ENCODE results near the gene CYSTM1. TPM values are rescaled to one million over a fixed set of nuclear protein-coding genes. Genes with fewer than 3 reads are reported as not detected.
"Not testable (repeated sequence)": the region's sequence is repeated elsewhere in the genome, so short reads cannot be mapped to it uniquely, and the experiment has no call there.

The CYSTM1 gene
- total RNA-seq, 4 donors from 2014 or later: 44.9 to 77.6 (median 63.5) TPM

DNA sequence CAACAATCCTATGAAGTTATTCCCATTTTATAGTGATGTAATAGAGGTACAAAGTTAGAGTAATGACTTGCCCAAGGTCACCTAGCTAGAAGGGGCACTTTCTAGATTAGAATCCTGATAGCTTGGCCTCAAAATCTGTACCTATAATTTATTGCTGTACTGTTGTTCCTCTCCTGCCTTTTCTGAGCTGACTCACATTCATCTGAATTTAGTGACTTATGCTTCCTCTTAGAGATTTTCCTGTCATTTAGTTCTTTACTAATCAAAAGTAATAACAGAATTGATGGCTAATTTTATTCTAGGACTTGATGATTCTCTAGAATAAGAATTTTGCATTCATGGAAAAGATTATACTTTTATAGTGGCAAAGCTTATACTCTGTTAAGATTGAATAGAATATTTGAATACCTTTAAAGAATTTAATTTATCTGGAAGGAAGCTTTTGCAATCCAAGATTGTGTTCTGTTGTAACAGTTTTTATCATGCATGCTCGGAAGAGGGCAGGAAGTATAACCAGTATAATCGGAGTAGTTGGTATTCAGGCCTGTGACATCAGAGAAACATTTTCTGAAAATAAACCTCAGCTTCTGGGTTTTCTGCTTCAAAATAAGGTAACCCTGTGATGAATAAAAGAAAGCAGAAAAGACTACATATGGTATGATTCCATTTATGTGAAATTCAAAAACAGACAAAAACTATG lies 21.3 kb downstream of the CYSTM1 start:
- TF ChIP-seq POLR2A (IDR thresholded peaks at IDR 0.05): no peak
- TF ChIP-seq EP300 (IDR thresholded peaks at IDR 0.05): no peak
- TF ChIP-seq CTCF (IDR thresholded peaks at IDR 0.05): no peak
- no peaks in the 10 kb centered on the region for H3K9me3 ChIP-seq
- 79 to 81% methylated on average over 2 of the region's 2 CpGs for WGBS, 2 donors
- peaks cover 0 to 16% (median 0%) of the 10 kb centered on the region in 3 donors for H3K36me3 ChIP-seq
- no peak overlapping the region for H3K4me3 ChIP-seq
- DNase-seq (ENCODE audit: low spot score in 2 of 2): no peak
- peaks cover 0 to 1% (median under 1%) of the 10 kb centered on the region in 4 donors for H3K4me1 ChIP-seq
- no peaks in the 10 kb centered on the region for H3K27me3 ChIP-seq
- H3K27ac ChIP-seq: no peak overlapping the region

DNA sequence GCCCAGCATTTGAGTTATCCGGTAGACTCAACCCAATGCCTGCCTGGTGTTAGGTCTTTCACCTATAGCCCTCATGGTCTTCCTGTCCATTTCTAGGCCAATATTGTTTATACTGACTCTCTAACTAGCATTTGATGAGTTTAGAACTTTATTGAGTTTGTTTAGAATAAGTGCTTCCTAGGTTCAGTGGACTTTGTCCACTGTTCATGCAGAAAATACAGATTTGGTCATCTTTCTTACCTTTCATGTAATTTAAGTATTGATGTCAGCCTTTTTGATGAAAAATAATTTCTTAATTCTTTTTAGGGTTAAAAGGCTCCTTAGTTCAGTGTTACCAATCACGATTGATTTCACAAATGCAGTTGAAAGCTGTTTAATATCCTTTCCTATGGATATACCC lies 22.0 kb downstream of the CYSTM1 start:
- no peaks in the 10 kb centered on the region for H3K27me3 ChIP-seq
- peaks cover 0 to 16% (median 0%) of the 10 kb centered on the region in 3 donors for H3K36me3 ChIP-seq
- no peaks in the 10 kb centered on the region for H3K9me3 ChIP-seq
- no peak overlapping the region for H3K27ac ChIP-seq
- 92 to 94% methylated on average over 2 of the region's 2 CpGs for WGBS, 2 donors
- no peak for TF ChIP-seq EP300 (IDR thresholded peaks at IDR 0.05)
- TF ChIP-seq POLR2A (IDR thresholded peaks at IDR 0.05): no peak
- TF ChIP-seq CTCF (IDR thresholded peaks at IDR 0.05): no peak
- no peak for DNase-seq (ENCODE audit: low spot score in 2 of 2)
- H3K4me1 ChIP-seq: no peaks in the 10 kb centered on the region
- H3K4me3 ChIP-seq: no peak overlapping the region

DNA sequence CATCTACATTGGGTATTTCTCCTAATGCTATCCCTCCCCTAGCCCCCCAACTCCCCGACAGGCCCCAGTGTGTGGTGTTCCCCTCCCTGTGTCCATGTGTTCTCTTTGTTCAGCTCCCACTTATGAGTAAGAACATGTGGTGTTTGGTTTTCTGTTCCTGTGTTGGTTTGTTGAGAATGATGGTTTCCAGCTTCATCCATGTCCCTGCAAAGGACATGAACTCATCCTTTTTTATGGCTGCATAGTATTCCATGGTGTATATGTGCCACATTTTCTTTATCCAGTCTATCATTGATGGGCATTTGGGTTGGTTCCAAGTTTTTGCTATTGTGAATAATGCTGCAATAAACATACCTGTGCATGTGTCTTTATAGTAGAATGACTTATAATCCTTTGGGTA lies 23.9 kb downstream of the CYSTM1 start:
- 85 to 87% methylated on average over 1 of the region's 1 CpG for WGBS, 2 donors
- not testable (repeated sequence) for H3K27ac ChIP-seq; H3K4me1 ChIP-seq; H3K9me3 ChIP-seq; H3K27me3 ChIP-seq; H3K4me3 ChIP-seq; DNase-seq (ENCODE audit: low spot score in 2 of 2)
- H3K36me3 ChIP-seq: peaks cover 0 to 16% (median 0%) of the 10 kb centered on the region in 3 donors

- Histone ChIP-seq H3K4me3 (no peak overlapping the region), H3K27me3 (no peaks in the 10 kb centered on the region), H3K27ac (no peak overlapping the region), H3K9me3 (no peaks in the 10 kb centered on the region), H3K36me3 (peaks cover 0 to 13% (median 0%) of the 10 kb centered on the region in 3 donors), H3K4me1 (peaks cover 0 to 9% (median 0%) of the 10 kb centered on the region in 4 donors)
- TF ChIP-seq CTCF (IDR thresholded peaks at IDR 0.05) (no peak), POLR2A (IDR thresholded peaks at IDR 0.05) (no peak), EP300 (IDR thresholded peaks at IDR 0.05) (no peak)
- DNase-seq (ENCODE audit: low spot score in 2 of 2): no peak
- WGBS, 2 donors: 74 to 85% methylated on average over 4 of the region's 4 CpGs
These were observed 27.1 kb downstream of the CYSTM1 start for GRCh38 chr5:140202078-140202477.

DNA sequence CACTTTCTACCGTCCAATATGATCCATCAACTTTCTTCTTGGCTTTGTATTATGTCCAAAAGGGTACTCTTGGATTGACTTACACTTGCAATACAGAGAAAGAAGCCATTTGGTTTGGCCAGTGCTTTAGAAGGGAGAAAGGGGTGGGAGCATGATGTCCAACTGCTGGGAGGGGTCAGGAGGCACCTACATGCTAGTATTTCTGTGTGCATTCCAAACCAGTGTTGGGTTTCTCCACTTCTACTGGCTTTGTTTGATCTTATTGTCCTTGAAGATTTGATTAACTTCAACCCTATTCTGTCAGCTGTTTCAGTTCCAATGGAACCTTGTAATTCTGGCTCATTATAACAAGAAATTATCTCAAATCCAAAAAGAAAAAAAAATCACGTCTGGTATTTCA lies 27.6 kb downstream of the CYSTM1 start:
- H3K9me3 ChIP-seq: no peaks in the 10 kb centered on the region
- TF ChIP-seq POLR2A (IDR thresholded peaks at IDR 0.05) (no peak), EP300 (IDR thresholded peaks at IDR 0.05) (no peak), CTCF (IDR thresholded peaks at IDR 0.05) (no peak)
- WGBS, 2 donors: 68 to 70% methylated on average over 2 of the region's 2 CpGs
- peaks cover 0 to 9% (median 0%) of the 10 kb centered on the region in 4 donors for H3K4me1 ChIP-seq
- no peak overlapping the region for H3K27ac ChIP-seq
- no peak overlapping the region for H3K4me3 ChIP-seq
- H3K27me3 ChIP-seq: no peaks in the 10 kb centered on the region
- no peak for DNase-seq (ENCODE audit: low spot score in 2 of 2)
- H3K36me3 ChIP-seq: peaks cover 0 to 13% (median 0%) of the 10 kb centered on the region in 3 donors
